Peyer's patch (tissue), 4 donors: ENCODE measurements around the gene SF3A2. TPM values are rescaled to one million over a fixed set of nuclear protein-coding genes. Genes with fewer than 3 reads are reported as not detected.
A peak's percentile ranks its signal among the peaks of the same experiment; 100 is the strongest.

ENCODE experiments used
- DNase-seq, 3 donors: peaks; one replicate each; pipeline ENCODE4 v3.0.0-alpha.2; 2017 to 2019
- H3K27ac ChIP-seq, 4 donors: fragments of 200-600 bp; sonication (generic); one replicate each; pipeline ENCODE4 v1.5.1; 2016 to 2019
- H3K27me3 ChIP-seq, 2 donors: fragments of 200-600 bp; sonication (generic); one replicate each; pipeline ENCODE4 v1.5.1; 2019
- H3K36me3 ChIP-seq, 3 donors: fragments of 200-600 bp; sonication (generic); one replicate each; pipeline ENCODE4 v1.5.1; 2016 to 2019
- H3K4me1 ChIP-seq, 4 donors: fragments of 200-600 bp; sonication (generic); one replicate each; pipeline ENCODE4 v1.5.1; 2016 to 2019
- H3K4me3 ChIP-seq, 4 donors: fragments of 200-600 bp; sonication (generic); 1 replicate in 3 of 4; 2 replicates in 1 of 4; pipeline ENCODE4 v1.5.1; 2016 to 2019; ENCODE audit warnings: mild to moderate bottlenecking in 1 of 4
- H3K9me3 ChIP-seq, 4 donors: fragments of 200-600 bp; sonication (generic); one replicate each; pipeline ENCODE4 v1.5.1; 2016 to 2019; ENCODE audit warnings: mild to moderate bottlenecking in 1 of 4
- POLR2A ChIP-seq, 2 donors: fragments of 450-650 bp; IDR thresholded peaks; one replicate each; pipeline ENCODE4 v1.5.1; 2017; ENCODE audit warnings: antibody characterized with exemption in 2 of 2, mild to moderate bottlenecking in 2 of 2, moderate library complexity in 2 of 2
- total RNA-seq, 4 donors: library from RNA; depleted of rRNA; stranded (reverse); fragments of >200 nt; gene quantifications; one replicate each; pipeline ENCODE4 v1.1.0, GENCODE V29; 2016
- TF ChIP-seq, protein P1 (sequence below), 6 experiments: fragments of 450-650 bp in 4 of 6; fragments of 200-600 bp in 2 of 6; sonication (generic) in 1 of 6; IDR thresholded peaks; one replicate each; pipeline ENCODE4 v1.5.1; 2017 to 2019; ENCODE audit warnings: antibody characterized with exemption in 6 of 6, mild to moderate bottlenecking in 3 of 6, moderate library complexity in 1 of 6

SF3A2 gene
- total RNA-seq, 4 donors from 2014 or later = 38.7 to 133 (median 72.3) TPM

DNA sequence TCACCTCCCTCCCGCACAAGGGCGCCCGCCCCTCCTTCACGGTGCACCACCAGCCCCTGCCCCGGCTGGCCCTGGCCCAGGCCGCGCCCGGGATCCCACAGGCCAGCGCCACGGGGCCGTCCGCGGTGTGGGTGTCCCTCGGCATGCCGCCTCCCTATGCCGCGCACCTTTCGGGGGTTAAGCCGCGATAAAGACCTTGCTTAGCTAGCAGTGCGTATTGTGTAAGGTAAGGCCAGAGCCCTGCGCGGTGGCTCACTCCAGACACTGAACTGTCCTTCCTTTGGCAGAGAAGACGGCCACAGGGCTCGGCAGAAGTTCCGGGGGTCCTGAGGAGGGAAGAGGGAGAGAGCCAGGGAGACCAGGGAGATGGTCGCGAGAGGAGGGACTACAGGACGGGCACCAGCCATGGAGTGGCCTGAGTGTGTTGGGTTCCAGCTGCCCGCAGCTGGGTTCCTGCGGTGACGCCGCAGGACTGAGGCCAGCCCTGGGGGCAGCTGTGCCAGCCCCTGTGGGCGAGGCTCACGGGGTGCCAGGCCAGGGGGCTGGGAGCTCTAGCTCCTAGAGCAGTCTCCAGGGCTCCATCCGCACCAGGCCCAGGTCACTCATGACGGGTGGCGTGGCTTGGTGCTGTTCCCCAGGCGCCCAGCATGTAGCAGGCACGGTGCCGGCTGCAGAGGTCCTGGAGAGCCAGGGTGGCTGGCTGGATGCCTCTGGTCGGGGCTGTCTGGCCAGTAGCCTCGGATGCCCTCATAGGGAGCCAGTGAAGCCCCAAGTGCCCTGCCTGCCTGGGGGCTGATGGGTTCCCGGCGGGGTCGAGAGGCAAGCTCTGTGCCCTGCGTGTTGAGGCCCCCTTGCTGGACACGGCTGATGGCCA, 8.2 kb upstream of the SF3A2 start:
- H3K27ac ChIP-seq = peak overlapping the region in 2 of 4 donors; percentile 59 to 84
- no peaks in the 10 kb centered on the region for H3K9me3 ChIP-seq
- DNase-seq = peak in 1 of 3 donors; percentile 49
- peak overlapping the region in 1 of 4 donors; percentile 16 for H3K4me3 ChIP-seq
- H3K27me3 ChIP-seq = no peaks in the 10 kb centered on the region
- peaks cover 0 to 7% (median 4%) of the 10 kb centered on the region in 4 donors for H3K4me1 ChIP-seq
- no peak for TF ChIP-seq POLR2A (IDR thresholded peaks at IDR 0.05)
- TF ChIP-seq, protein P1, sequence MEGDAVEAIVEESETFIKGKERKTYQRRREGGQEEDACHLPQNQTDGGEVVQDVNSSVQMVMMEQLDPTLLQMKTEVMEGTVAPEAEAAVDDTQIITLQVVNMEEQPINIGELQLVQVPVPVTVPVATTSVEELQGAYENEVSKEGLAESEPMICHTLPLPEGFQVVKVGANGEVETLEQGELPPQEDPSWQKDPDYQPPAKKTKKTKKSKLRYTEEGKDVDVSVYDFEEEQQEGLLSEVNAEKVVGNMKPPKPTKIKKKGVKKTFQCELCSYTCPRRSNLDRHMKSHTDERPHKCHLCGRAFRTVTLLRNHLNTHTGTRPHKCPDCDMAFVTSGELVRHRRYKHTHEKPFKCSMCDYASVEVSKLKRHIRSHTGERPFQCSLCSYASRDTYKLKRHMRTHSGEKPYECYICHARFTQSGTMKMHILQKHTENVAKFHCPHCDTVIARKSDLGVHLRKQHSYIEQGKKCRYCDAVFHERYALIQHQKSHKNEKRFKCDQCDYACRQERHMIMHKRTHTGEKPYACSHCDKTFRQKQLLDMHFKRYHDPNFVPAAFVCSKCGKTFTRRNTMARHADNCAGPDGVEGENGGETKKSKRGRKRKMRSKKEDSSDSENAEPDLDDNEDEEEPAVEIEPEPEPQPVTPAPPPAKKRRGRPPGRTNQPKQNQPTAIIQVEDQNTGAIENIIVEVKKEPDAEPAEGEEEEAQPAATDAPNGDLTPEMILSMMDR (IDR thresholded peaks at IDR 0.05) = no peak
- H3K36me3 ChIP-seq = peaks cover 0 to 88% (median 0%) of the 10 kb centered on the region in 3 donors

DNA sequence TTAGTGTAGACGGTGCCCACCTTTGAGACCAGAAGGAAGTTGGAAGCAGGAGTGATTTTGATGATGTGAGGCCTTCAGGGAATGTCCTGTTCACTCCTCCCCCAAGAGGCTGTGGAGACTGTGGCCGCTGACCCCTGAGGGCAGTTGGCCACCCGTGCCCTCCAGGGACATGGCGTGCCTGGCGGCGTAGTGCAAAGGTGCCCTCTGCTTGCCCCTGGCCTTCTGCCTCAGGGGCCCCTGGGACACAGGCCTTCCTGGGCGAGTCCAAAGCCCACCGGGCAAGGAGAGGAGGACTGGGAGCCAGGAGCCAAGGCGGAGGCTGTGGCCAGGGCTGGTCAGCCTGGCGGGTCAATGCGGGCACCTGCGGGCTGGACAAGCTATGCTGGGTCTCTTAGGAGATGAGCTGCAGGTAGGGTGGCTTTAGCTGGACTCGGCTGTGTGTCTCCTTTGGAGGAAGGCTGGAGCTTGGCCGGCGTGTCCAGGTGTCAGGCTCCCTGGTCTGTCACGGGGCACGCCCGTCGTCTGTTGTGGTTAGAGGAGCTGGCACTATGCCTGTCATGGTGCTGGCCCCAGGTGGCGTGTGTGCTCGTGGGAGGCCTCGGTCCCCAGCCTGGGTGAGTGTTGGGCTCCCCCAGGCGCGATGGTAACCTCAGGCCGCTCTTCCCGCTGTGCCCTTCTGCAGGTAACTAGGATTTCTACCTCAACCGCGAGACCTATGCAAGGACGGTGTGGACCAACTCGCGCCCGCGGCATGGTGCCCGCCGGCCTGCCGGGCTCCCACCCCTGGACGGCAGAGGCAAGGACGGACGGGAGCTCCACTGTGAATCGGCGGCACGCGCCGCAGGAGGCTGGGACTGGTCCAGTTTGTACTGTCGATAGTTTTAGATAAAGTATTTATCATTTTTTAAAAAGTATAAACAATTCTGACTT, 7.3 kb upstream of the SF3A2 start:
- DNase-seq = no peak
- Histone ChIP-seq H3K4me3 (no peak overlapping the region), H3K27me3 (no peaks in the 10 kb centered on the region), H3K36me3 (peaks cover 0 to 85% (median 0%) of the 10 kb centered on the region in 3 donors), H3K27ac (no peak overlapping the region), H3K4me1 (peaks cover 4 to 17% (median 5%) of the 10 kb centered on the region in 4 donors), H3K9me3 (no peaks in the 10 kb centered on the region)
- no peak for TF ChIP-seq POLR2A (IDR thresholded peaks at IDR 0.05)
- TF ChIP-seq, protein P1 (IDR thresholded peaks at IDR 0.05) = no peak

DNA sequence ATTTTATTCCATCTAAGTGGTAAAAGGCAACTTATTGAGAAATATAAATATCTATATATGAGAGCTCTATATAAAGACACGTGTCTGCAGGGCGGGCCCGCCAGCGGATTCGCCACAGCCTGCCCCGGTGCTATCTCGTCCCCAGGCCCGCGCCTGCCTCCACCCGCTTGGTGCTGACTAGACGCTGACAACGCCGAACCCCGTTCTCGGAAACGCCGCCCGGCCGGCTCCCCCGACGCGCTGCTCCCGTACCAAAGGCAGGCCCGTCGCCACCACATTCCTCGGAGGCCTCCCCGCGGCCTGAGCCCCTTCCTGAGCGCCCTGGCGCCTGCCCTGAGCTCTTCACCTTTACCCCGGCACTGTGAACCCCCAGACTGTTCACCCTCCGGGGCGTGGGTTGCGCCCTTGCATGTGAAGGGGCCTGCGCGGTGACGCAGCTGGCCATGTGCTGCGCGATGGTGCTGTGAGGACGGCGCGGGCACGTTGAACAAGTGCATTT, 6.5 kb upstream of the SF3A2 start:
- Histone ChIP-seq H3K27me3 (no peaks in the 10 kb centered on the region), H3K36me3 (peaks cover 0 to 78% (median 0%) of the 10 kb centered on the region in 3 donors), H3K9me3 (no peaks in the 10 kb centered on the region), H3K4me1 (peaks cover 4 to 24% (median 7%) of the 10 kb centered on the region in 4 donors), H3K4me3 (no peak overlapping the region), H3K27ac (no peak overlapping the region)
- DNase-seq = no peak
- no peak for TF ChIP-seq POLR2A (IDR thresholded peaks at IDR 0.05)
- TF ChIP-seq, protein P1 (IDR thresholded peaks at IDR 0.05) = no peak

DNA sequence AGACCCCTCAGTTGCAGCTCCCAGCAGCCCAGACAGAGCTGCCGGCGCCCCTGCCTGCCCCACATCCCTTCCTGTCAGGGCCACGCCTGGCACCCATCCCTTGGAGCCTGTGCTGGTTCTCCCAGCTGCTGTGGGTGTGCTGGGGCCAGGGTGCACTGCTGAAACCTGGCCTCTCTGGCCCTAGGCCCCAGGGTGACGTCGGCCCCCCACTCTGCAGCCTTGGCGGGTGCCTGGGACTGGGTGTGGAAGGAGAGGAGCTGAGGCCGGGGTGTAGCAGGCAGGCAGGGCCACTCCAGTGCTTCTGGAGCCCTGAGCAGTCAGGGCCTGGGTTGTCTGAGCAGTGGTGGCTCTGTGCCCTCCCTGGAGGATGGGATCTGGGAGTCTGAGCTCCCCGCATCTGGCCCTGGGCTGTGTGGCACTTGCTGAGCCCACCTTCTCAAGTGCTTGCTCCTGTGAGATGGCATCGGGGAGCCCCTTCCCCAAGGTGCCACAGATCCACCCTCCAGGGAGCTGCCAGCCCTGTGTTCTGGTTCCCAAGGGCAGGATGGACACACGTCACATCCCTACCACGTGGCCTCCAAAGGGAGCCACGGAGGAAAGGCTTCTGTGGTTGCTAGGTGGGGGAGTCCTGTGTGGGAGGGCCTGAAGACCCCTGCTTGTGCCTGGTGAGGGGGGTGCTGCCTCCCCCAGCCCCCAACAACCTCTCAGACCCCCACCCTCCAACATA, 5.7 kb upstream of the SF3A2 start:
- no peak for DNase-seq
- TF ChIP-seq, protein P1 (IDR thresholded peaks at IDR 0.05) = no peak
- no peak for TF ChIP-seq POLR2A (IDR thresholded peaks at IDR 0.05)
- Histone ChIP-seq H3K27ac (peak overlapping the region in 2 of 4 donors; percentile 10 to 34), H3K4me1 (peaks cover 4 to 26% (median 10%) of the 10 kb centered on the region in 4 donors), H3K4me3 (no peak overlapping the region), H3K9me3 (no peaks in the 10 kb centered on the region), H3K27me3 (no peaks in the 10 kb centered on the region), H3K36me3 (peaks cover 0 to 69% (median 0%) of the 10 kb centered on the region in 3 donors)
